Adrenal gland (tissue), 5 donors: ENCODE data around the gene JSRP1.

Experiments used
- CTCF ChIP-seq, 6 experiments: fragments of 450-650 bp in 4 of 6; fragments of 200-600 bp in 2 of 6; sonication (generic) in 1 of 6; IDR thresholded peaks; 1 replicate in 5 of 6; 2 replicates in 1 of 6; pipeline versions ENCODE4 v1.5.1 to v1.8.0; 2016 to 2021; ENCODE audit warnings: antibody characterized with exemption in 6 of 6, mild to moderate bottlenecking in 2 of 6, moderate library complexity in 1 of 6
- POLR2A ChIP-seq, 2 donors: fragments of 450-650 bp; IDR thresholded peaks; one replicate each; pipeline ENCODE4 v1.6.1; 2017; ENCODE audit warnings: antibody characterized with exemption in 2 of 2, mild to moderate bottlenecking in 2 of 2, moderate library complexity in 1 of 2
- donor health status: DM: no; HTN: no; CAD: no.

GRCh38 chr19:2237051-2237868, 19.0 kb downstream of the JSRP1 start:
- no peak for TF ChIP-seq CTCF (IDR thresholded peaks at IDR 0.05)
- no peak for TF ChIP-seq POLR2A (IDR thresholded peaks at IDR 0.05)
